ENCODE data around the gene SLC16A3. TPM values are rescaled to one million over a fixed set of nuclear protein-coding genes. Genes with fewer than 3 reads are reported as not detected.
A peak's percentile ranks its signal among the peaks of the same experiment; 100 is the strongest.

The SLC16A3 gene
- total and polyA plus RNA-seq, 10 of the 15 experiments (the other 5 are each of a cell fraction or from before 2014, with no cell fraction given), result 0.10 to 46.5 (median 8.0) TPM

GRCh38 chr17:82234211-82235055, 5.6 kb downstream of the SLC16A3 start (continued):
- no peak for TF ChIP-seq ETV6 (conservative IDR thresholded peaks at IDR 0.05 in 1 of 2, IDR thresholded peaks at IDR 0.05 in 1 of 2; ENCODE audit: borderline replicate concordance in 1 of 2, low read depth in 1 of 2)
- TF ChIP-seq POLR2AphosphoS2 (IDR thresholded peaks at IDR 0.05; ENCODE audit: low read depth, low read length), result peak; percentile 64; the same call in 1 of the 2 replicates

GRCh38 chr17:82235056-82235774, 6.4 kb downstream of the SLC16A3 start:
- ChIA-PET SMC1A (ENCODE audit: uncharacterized antibody, unreplicated experiment) (interaction anchor here (1.0 to 1.8 kb wide), 2 partner anchors 27 to 86 kb away, joined by 3 to 6 read pairs; no protein-coding TSS in a partner anchor), RAD21 (ENCODE audit: unreplicated experiment) (interaction anchor here (1.4 to 2.2 kb wide), 6 partner anchors 29 to 205 kb away, joined by 3 to 8 read pairs (median 6); no protein-coding TSS in a partner anchor), POLR2A (no interaction called here), CTCF (interaction anchor here (0.5 to 2.9 kb wide), 12 partner anchors 20 to 372 kb away, joined by 3 to 15 read pairs (median 5); partner anchors contain the start of gene CD7)
- 76% methylated on average over 18 of the region's 19 CpGs for whole genome bisulfite sequencing (ENCODE audit: insufficient coverage, insufficient replicate concordance, low lambda C conversion rate, missing lambda C conversion rate)
- no TSS peak for BruUV-seq (replicated peaks)
- no peak for ATAC-seq
- TF ChIP-seq POLR2AphosphoS5 (IDR thresholded peaks at IDR 0.05; ENCODE audit: low read length) (0 out of 2 replicates have a peak, but pooled peaks have one; percentile 7), MLLT1 (IDR thresholded peaks at IDR 0.05) (no peak)
- FAIRE-seq, result no peak
- intact Hi-C loops (cut with micrococcal nuclease; ENCODE audit: unreplicated experiment), result no loop called here
- in situ Hi-C loops (cut with MboI), result no loop called here
- H3K27me3 ChIP-seq (replicated peaks in 1 of 2; ENCODE audit: control insufficient read depth in 2 of 2, insufficient read depth in 2 of 2, low read length in 1 of 2), result no peaks in the 10 kb centered on the region
- H3K4me3 ChIP-seq, result no peak overlapping the region
- peaks cover 54% of the 10 kb centered on the region for H3K4me1 ChIP-seq (ENCODE audit: control insufficient read depth, insufficient read depth, low read length)
- peak overlapping the region; percentile 59; the same call in 1 of the 2 replicates for H3K4me2 ChIP-seq (ENCODE audit: control insufficient read depth, insufficient read depth)
- DNase-seq (ENCODE audit: low read depth, low spot score), result no peak
- peaks cover 4 to 25% of the 10 kb centered on the region in 2 experiments; a peak in 3 of 4 replicates for H3K36me3 ChIP-seq (ENCODE audit: control insufficient read depth in 2 of 2, insufficient read depth in 2 of 2, low read length in 1 of 2)
- peaks cover 60% of the 10 kb centered on the region for H3K79me2 ChIP-seq (ENCODE audit: control insufficient read depth, insufficient read depth, low read length)
- no peaks in the 10 kb centered on the region for H3K9me3 ChIP-seq (replicated peaks; ENCODE audit: control insufficient read depth, insufficient read depth, low read length)
- H3K9ac ChIP-seq (ENCODE audit: control insufficient read depth, insufficient read depth, low read length), result no peak overlapping the region
- H2AFZ ChIP-seq (ENCODE audit: control insufficient read depth, low read depth, low read length), result no peak overlapping the region
- peaks cover 3% of the 10 kb centered on the region; the same call in 1 of the 2 replicates for H4K20me1 ChIP-seq (ENCODE audit: control insufficient read depth, insufficient read depth)
- no peak overlapping the region for H3K27ac ChIP-seq (ENCODE audit: control insufficient read depth, insufficient read depth)
